Type B pancreatic cell (in vitro differentiated cells): ENCODE measurements around the gene SLC29A4. TPM values are rescaled to one million over a fixed set of nuclear protein-coding genes. Genes with fewer than 3 reads are reported as not detected.

Source experiments
- DNase-seq: peaks from one replicate; pipeline ENCODE4 v3.0.0; 2021; ENCODE audit warnings: mixed read lengths; ENCODE audit not compliant: unreplicated experiment; ENCODE audit errors: extremely low spot score
- H3K27ac Mint-ChIP-seq: 2 replicates; pipeline ENCODE4 v1.8.0; 2021; ENCODE audit warnings: mild to moderate bottlenecking, mixed read lengths
- H3K27me3 Mint-ChIP-seq: 2 replicates; pipeline ENCODE4 v1.8.0; 2021; ENCODE audit warnings: mixed read lengths
- H3K36me3 Mint-ChIP-seq: 2 replicates; pipeline ENCODE4 v1.8.0; 2021; ENCODE audit warnings: mixed read lengths
- H3K4me1 Mint-ChIP-seq: one replicate; pipeline ENCODE4 v1.8.0; 2021; ENCODE audit warnings: mixed read lengths; ENCODE audit not compliant: unreplicated experiment
- H3K4me3 Mint-ChIP-seq: 2 replicates; pipeline ENCODE4 v1.8.0; 2021; ENCODE audit warnings: mild to moderate bottlenecking, mixed read lengths
- H3K9me3 Mint-ChIP-seq: 2 replicates; pipeline ENCODE4 v1.8.0; 2021; ENCODE audit warnings: mixed read lengths
- CTCF ChIP-seq: fragments of 200-600 bp; sonication (generic); conservative IDR thresholded peaks from 2 replicates; pipeline ENCODE4 v1.5.0; 2021; ENCODE audit warnings: antibody characterized with exemption, mild to moderate bottlenecking
- total RNA-seq: library from RNA; stranded (reverse); gene quantifications from 2 replicates; pipeline ENCODE4 v1.2.1, GENCODE V29; 2021; ENCODE audit warnings: low replicate concordance

SLC29A4 gene
- total RNA-seq, 1 donor from 2014 or later = 79.6 TPM

- DNase-seq = no peak
- Mint-ChIP-seq H3K9me3 (no peaks in the 10 kb centered on the region), H3K4me3 (no peak overlapping the region), H3K4me1 (peaks cover 17% of the 10 kb centered on the region), H3K27ac (no peak overlapping the region), H3K36me3 (peaks cover 35% of the 10 kb centered on the region), H3K27me3 (no peaks in the 10 kb centered on the region)
- no peak for TF ChIP-seq CTCF
These were observed 68.0 kb downstream of the SLC29A4 start for GRCh38 chr7:5350600-5351385.

GRCh38 chr7:5351507-5352265, 68.9 kb downstream of the SLC29A4 start:
- Mint-ChIP-seq H3K27ac (no peak overlapping the region), H3K4me1 (peaks cover 17% of the 10 kb centered on the region)

GRCh38 chr7:5352440-5353010, 69.8 kb downstream of the SLC29A4 start:
- Mint-ChIP-seq H3K9me3 (no peaks in the 10 kb centered on the region), H3K27me3 (no peaks in the 10 kb centered on the region), H3K4me1 (peaks cover 17% of the 10 kb centered on the region), H3K4me3 (no peak overlapping the region), H3K27ac (peak overlapping the region; percentile 43), H3K36me3 (peaks cover 43% of the 10 kb centered on the region)
- TF ChIP-seq CTCF = no peak
- DNase-seq = no peak

More at GRCh38 chr7:5351507-5352265, 68.9 kb downstream of the SLC29A4 start:
- no peak for TF ChIP-seq CTCF
- H3K27me3 Mint-ChIP-seq = no peaks in the 10 kb centered on the region
- no peak for DNase-seq
- peaks cover 40% of the 10 kb centered on the region for H3K36me3 Mint-ChIP-seq
- peak overlapping the region; percentile 31 for H3K4me3 Mint-ChIP-seq
- H3K9me3 Mint-ChIP-seq = no peaks in the 10 kb centered on the region

- peaks cover 58% of the 10 kb centered on the region for H3K36me3 Mint-ChIP-seq
- no peak for DNase-seq
These were observed 71.9 kb downstream of the SLC29A4 start for GRCh38 chr7:5354460-5355232.

More at GRCh38 chr7:5354460-5355232, 71.9 kb downstream of the SLC29A4 start:
- no peak for TF ChIP-seq CTCF
- Mint-ChIP-seq H3K27me3 (no peaks in the 10 kb centered on the region), H3K4me3 (peak overlapping the region; percentile 46), H3K9me3 (no peaks in the 10 kb centered on the region), H3K27ac (peak overlapping the region; percentile 61), H3K4me1 (peaks cover 17% of the 10 kb centered on the region)

Other genes starting within 250 kb of the SLC29A4 start
- 15.5 and 15.9 TPM in 2 replicates for gene RBAK, start 237.1 kb upstream of the SLC29A4 start, total RNA-seq
- 84.3 and 89.5 TPM in 2 replicates for gene WIPI2, start 92.7 kb upstream of the SLC29A4 start, total RNA-seq
- 135 and 169 TPM in 2 replicates for gene TNRC18, start 140.9 kb downstream of the SLC29A4 start, total RNA-seq
- 13.5 and 14.9 TPM in 2 replicates for gene FBXL18, start 230.9 kb downstream of the SLC29A4 start, total RNA-seq
- 3,466 and 4,253 TPM in 2 replicates for gene ACTB, start 247.7 kb downstream of the SLC29A4 start, total RNA-seq